ENCODE measurements around the gene MALRD1.

Gene MALRD1

GRCh38 chr10:19231034-19231433, 182.4 kb downstream of the MALRD1 start:
- DNase-seq: no peak

- no peak for DNase-seq
Measured at GRCh38 chr10:19245889-19246752, 197.5 kb downstream of the MALRD1 start.

GRCh38 chr10:19247843-19248242, 199.2 kb downstream of the MALRD1 start:
- no peak for DNase-seq

- DNase-seq: no peak
Measured at GRCh38 chr10:19250546-19250945, 201.9 kb downstream of the MALRD1 start.

GRCh38 chr10:19252531-19252930, 203.9 kb downstream of the MALRD1 start:
- no peak for DNase-seq

GRCh38 chr10:19256331-19256730, 207.7 kb downstream of the MALRD1 start:
- DNase-seq: no peak

- no peak for DNase-seq
Measured at GRCh38 chr10:19263262-19263661, 214.7 kb downstream of the MALRD1 start.

GRCh38 chr10:19283285-19283684, 234.7 kb downstream of the MALRD1 start:
- no peak for DNase-seq

GRCh38 chr10:19283786-19284185, 235.2 kb downstream of the MALRD1 start:
- no peak for DNase-seq

- DNase-seq: no peak
Measured at GRCh38 chr10:19290770-19291169, 242.2 kb downstream of the MALRD1 start.

GRCh38 chr10:19294233-19294632, 245.6 kb downstream of the MALRD1 start:
- DNase-seq: no peak

GRCh38 chr10:19299645-19300044, 251.0 kb downstream of the MALRD1 start:
- DNase-seq: no peak

- no peak for DNase-seq
Measured at GRCh38 chr10:19302117-19302516, 253.5 kb downstream of the MALRD1 start.

GRCh38 chr10:19310066-19310465, 261.5 kb downstream of the MALRD1 start:
- DNase-seq: no peak

GRCh38 chr10:19316204-19316870, 267.7 kb downstream of the MALRD1 start:
- DNase-seq: no peak

- DNase-seq: no peak
Measured at GRCh38 chr10:19317952-19318351, 269.4 kb downstream of the MALRD1 start.

GRCh38 chr10:19325581-19325980, 277.0 kb downstream of the MALRD1 start:
- DNase-seq: no peak

- no peak for DNase-seq
Measured at GRCh38 chr10:19328582-19328981, 280.0 kb downstream of the MALRD1 start.

- DNase-seq: no peak
Measured at GRCh38 chr10:19329475-19329874, 280.9 kb downstream of the MALRD1 start.

GRCh38 chr10:19332304-19332703, 283.7 kb downstream of the MALRD1 start:
- peak in 1 of 4 experiments; percentile 0 for DNase-seq

GRCh38 chr10:19333631-19334030, 285.0 kb downstream of the MALRD1 start:
- DNase-seq: no peak

GRCh38 chr10:19347621-19348020, 299.0 kb downstream of the MALRD1 start:
- DNase-seq: peak in 1 of 4 experiments; percentile 3

- DNase-seq: no peak
Measured at GRCh38 chr10:19367176-19367575, 318.6 kb downstream of the MALRD1 start.

- DNase-seq: no peak
Measured at GRCh38 chr10:19373988-19374387, 325.4 kb downstream of the MALRD1 start.
